ENCODE results near the gene CADPS. TPM values are rescaled to one million over a fixed set of nuclear protein-coding genes. Genes with fewer than 3 reads are reported as not detected.

Gene CADPS
- total RNA-seq, 3 donors from 2014 or later (not counting 1 experiment from before 2014, with no cell fraction given): not detected

GRCh38 chr3:62718011-62718410, 157.2 kb downstream of the CADPS start:
- WGBS (ENCODE audit: insufficient coverage): 85% methylated on average over 1 of the region's 1 CpG
- intact Hi-C loops (cut with micrococcal nuclease): no loop called here
- H3K9me3 Mint-ChIP-seq: peaks cover 0 to 10% of the 10 kb centered on the region in 2 donors
- H3K27ac Mint-ChIP-seq: no peak overlapping the region
- H3K4me1 Mint-ChIP-seq: no peaks in the 10 kb centered on the region
- Histone ChIP-seq H3K27me3 (ENCODE audit: control insufficient read depth, insufficient read depth, low read length) (no peaks in the 10 kb centered on the region), H3K9me3 (ENCODE audit: control insufficient read depth, insufficient read depth, low read length) (no peaks in the 10 kb centered on the region), H3K4me1 (ENCODE audit: control insufficient read depth, insufficient read depth, low read length) (no peaks in the 10 kb centered on the region), H3K4me3 (ENCODE audit: low read length) (no peak overlapping the region), H3K27ac (ENCODE audit: low read length) (no peak overlapping the region), H3K36me3 (ENCODE audit: control insufficient read depth, insufficient read depth, low read length) (no peaks in the 10 kb centered on the region)
- ATAC-seq: no peak
- DNase-seq: no peak
- H3K36me3 Mint-ChIP-seq: no peaks in the 10 kb centered on the region
- no peaks in the 10 kb centered on the region for H3K27me3 Mint-ChIP-seq (ENCODE audit: low read depth in 2 of 2)
- no peak for TF ChIP-seq CTCF (IDR thresholded peaks at IDR 0.05)
- H3K4me3 Mint-ChIP-seq: no peak overlapping the region

- no peak for ATAC-seq
- H3K9me3 ChIP-seq (ENCODE audit: control insufficient read depth, insufficient read depth, low read length): no peaks in the 10 kb centered on the region
- Mint-ChIP-seq H3K9me3 (peaks cover 0 to 5% of the 10 kb centered on the region in 2 donors), H3K4me3 (no peak overlapping the region), H3K27me3 (ENCODE audit: low read depth in 2 of 2) (no peaks in the 10 kb centered on the region), H3K27ac (no peak overlapping the region), H3K4me1 (no peaks in the 10 kb centered on the region), H3K36me3 (no peaks in the 10 kb centered on the region)
- DNase-seq: no peak
- H3K27ac ChIP-seq (ENCODE audit: low read length): no peak overlapping the region
- H3K4me3 ChIP-seq (ENCODE audit: low read length): no peak overlapping the region
- H3K36me3 ChIP-seq (ENCODE audit: control insufficient read depth, insufficient read depth, low read length): no peaks in the 10 kb centered on the region
- no peak for TF ChIP-seq CTCF (IDR thresholded peaks at IDR 0.05)
- no peaks in the 10 kb centered on the region for H3K4me1 ChIP-seq (ENCODE audit: control insufficient read depth, insufficient read depth, low read length)
- no peaks in the 10 kb centered on the region for H3K27me3 ChIP-seq (ENCODE audit: control insufficient read depth, insufficient read depth, low read length)
- intact Hi-C loops (cut with micrococcal nuclease): no loop called here
Measured at GRCh38 chr3:62712746-62713145, 162.5 kb downstream of the CADPS start.

DNA sequence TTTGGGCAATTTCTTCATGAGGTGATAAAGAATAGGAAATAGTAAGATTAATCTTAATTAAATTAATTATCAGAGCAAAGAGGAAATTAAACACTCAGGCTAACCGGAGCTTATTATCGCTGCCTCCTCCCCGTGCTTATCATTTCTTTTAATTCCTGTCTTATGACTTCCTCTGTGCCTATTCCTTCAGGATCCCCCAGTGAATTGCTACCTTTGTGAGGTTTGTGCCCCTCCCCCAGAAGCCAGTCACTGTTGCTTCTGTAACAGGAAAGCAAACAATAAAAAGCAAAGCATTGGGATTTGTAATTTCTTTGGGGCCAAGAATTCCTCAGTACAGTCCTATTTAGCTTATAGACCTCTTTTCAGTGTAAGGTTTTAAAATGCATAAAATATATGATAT, 164.5 kb downstream of the CADPS start:
- no peak overlapping the region for H3K4me3 ChIP-seq (ENCODE audit: low read length)
- TF ChIP-seq CTCF (IDR thresholded peaks at IDR 0.05): no peak
- Mint-ChIP-seq H3K9me3 (no peaks in the 10 kb centered on the region), H3K4me3 (no peak overlapping the region), H3K27me3 (ENCODE audit: low read depth in 2 of 2) (no peaks in the 10 kb centered on the region), H3K36me3 (no peaks in the 10 kb centered on the region), H3K4me1 (no peaks in the 10 kb centered on the region), H3K27ac (no peak overlapping the region)
- H3K27me3 ChIP-seq (ENCODE audit: control insufficient read depth, insufficient read depth, low read length): no peaks in the 10 kb centered on the region
- H3K27ac ChIP-seq (ENCODE audit: low read length): no peak overlapping the region
- 97% methylated on average over 3 of the region's 3 CpGs for WGBS (ENCODE audit: insufficient coverage)
- ATAC-seq (no peak), DNase-seq (no peak)
- H3K9me3 ChIP-seq (ENCODE audit: control insufficient read depth, insufficient read depth, low read length): no peaks in the 10 kb centered on the region
- no peaks in the 10 kb centered on the region for H3K36me3 ChIP-seq (ENCODE audit: control insufficient read depth, insufficient read depth, low read length)
- intact Hi-C loops (cut with micrococcal nuclease): no loop called here
- no peaks in the 10 kb centered on the region for H3K4me1 ChIP-seq (ENCODE audit: control insufficient read depth, insufficient read depth, low read length)

DNA sequence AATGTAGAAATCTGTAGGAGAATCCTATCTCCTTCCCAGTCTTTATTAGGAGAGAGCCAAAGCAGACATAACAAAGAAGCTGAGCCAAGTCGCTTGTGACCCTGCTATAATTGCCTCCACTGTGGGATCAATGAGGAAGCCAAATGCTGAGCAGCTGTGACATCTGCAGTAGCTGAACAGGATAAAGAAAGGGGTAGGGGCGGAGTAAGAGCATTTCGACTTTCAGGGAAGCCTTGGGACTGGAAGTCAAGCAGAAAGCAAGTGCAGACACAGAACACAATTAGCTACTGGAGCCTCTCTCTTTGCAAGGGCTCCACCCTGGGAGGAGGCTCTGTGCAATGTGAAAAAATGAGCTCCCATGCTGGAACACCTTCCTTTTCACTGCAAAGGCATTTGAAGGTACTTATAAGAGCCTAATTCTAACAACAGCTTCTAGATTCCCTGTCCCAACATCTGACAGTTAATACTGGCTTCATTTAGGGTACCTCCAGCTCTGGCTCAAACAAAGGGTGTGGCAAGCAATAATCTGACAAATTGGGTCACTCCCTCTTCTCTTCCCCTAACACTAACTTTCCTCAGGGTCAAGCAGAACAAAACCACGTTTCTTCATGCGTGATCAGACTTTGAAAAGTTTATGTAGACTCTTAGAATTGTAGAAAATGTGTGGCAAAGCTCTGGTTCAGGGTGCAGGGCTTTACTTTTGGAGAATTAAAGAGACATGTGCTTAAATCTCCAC, 166.4 kb downstream of the CADPS start:
- Histone ChIP-seq H3K27ac (ENCODE audit: low read length) (no peak overlapping the region), H3K4me3 (ENCODE audit: low read length) (no peak overlapping the region), H3K9me3 (ENCODE audit: control insufficient read depth, insufficient read depth, low read length) (no peaks in the 10 kb centered on the region), H3K36me3 (ENCODE audit: control insufficient read depth, insufficient read depth, low read length) (no peaks in the 10 kb centered on the region), H3K4me1 (ENCODE audit: control insufficient read depth, insufficient read depth, low read length) (no peaks in the 10 kb centered on the region), H3K27me3 (ENCODE audit: control insufficient read depth, insufficient read depth, low read length) (no peaks in the 10 kb centered on the region)
- ATAC-seq (no peak), DNase-seq (no peak)
- Mint-ChIP-seq H3K9me3 (peaks cover 0 to 2% of the 10 kb centered on the region in 2 donors), H3K27ac (no peak overlapping the region), H3K27me3 (ENCODE audit: low read depth in 2 of 2) (no peaks in the 10 kb centered on the region), H3K36me3 (no peaks in the 10 kb centered on the region), H3K4me3 (no peak overlapping the region), H3K4me1 (no peaks in the 10 kb centered on the region)
- 33% methylated on average over 5 of the region's 5 CpGs for WGBS (ENCODE audit: insufficient coverage)
- TF ChIP-seq CTCF (IDR thresholded peaks at IDR 0.05): no peak
- intact Hi-C loops (cut with micrococcal nuclease): no loop called here

All from natural killer cell (primary cell).